K562 (cell line): ENCODE measurements around the gene MAGI3.

Source experiments
- ATF2 ChIP-seq: sonication (generic); formaldehyde crosslinking; IDR thresholded peaks from 2 replicates; pipeline ENCODE4 v1.8.1; 2022; ENCODE audit warnings: missing genetic modification reagents
- E2F1 ChIP-seq: sonication (generic); formaldehyde crosslinking; IDR thresholded peaks from 2 replicates; pipeline ENCODE4 v1.8.1; 2023; ENCODE audit warnings: mild to moderate bottlenecking, missing genetic modification reagents, moderate library complexity
- IRF2 ChIP-seq: sonication (generic); formaldehyde crosslinking; IDR thresholded peaks from 2 replicates; pipeline ENCODE4 v1.8.1; 2022; ENCODE audit warnings: mild to moderate bottlenecking, missing genetic modification reagents
- KLF13 ChIP-seq: fragments of 450-650 bp; IDR thresholded peaks from 2 replicates; pipeline ENCODE4 v1.6.1; 2016; ENCODE audit warnings: missing genetic modification characterization, low read depth, mild to moderate bottlenecking, missing compliant biosample characterization, moderate library complexity, borderline replicate concordance
- KLF6 ChIP-seq: fragments of 250-450 bp; sonication (Bioruptor Pico); IDR thresholded peaks from 2 replicates; pipeline ENCODE4 v1.4.0; 2020; ENCODE audit warnings: mild to moderate bottlenecking, moderate library complexity, borderline replicate concordance
- NR2F6 ChIP-seq: fragments of 450-650 bp; formaldehyde crosslinking; IDR thresholded peaks from 2 replicates; pipeline ENCODE4 v1.4.0; 2020; ENCODE audit warnings: mild to moderate bottlenecking
- SREBF2 ChIP-seq: sonication (generic); formaldehyde crosslinking; IDR thresholded peaks from 2 replicates; pipeline ENCODE4 v1.4.0; 2020; ENCODE audit warnings: mild to moderate bottlenecking, missing genetic modification reagents
- TCF7L2 ChIP-seq: fragments of 150-350 bp; IDR thresholded peaks from 2 replicates; pipeline ENCODE4 v1.6.1; 2016; ENCODE audit warnings: low read depth, mild to moderate bottlenecking, low read length, moderate library complexity
- TF ChIP-seq, protein P1 (sequence below), 3 experiments: IDR thresholded peaks in 2 of 3; conservative IDR thresholded peaks in 1 of 3; 2 replicates each; pipeline ENCODE4 v1.5.1; 2011 to 2012; ENCODE audit warnings: low read length in 3 of 3, mild to moderate bottlenecking in 3 of 3, control low read depth in 2 of 3, improper control_type of control experiment in 1 of 3, inconsistent platforms in 1 of 3, low read depth in 1 of 3, mixed read lengths in 1 of 3, moderate library complexity in 1 of 3; ENCODE audit not compliant: insufficient read depth in 2 of 3
- TF ChIP-seq, protein P2 (sequence below): sonication (generic); formaldehyde crosslinking; IDR thresholded peaks from 2 replicates; pipeline ENCODE4 v1.9.0; 2022; ENCODE audit warnings: mild to moderate bottlenecking, missing genetic modification reagents
- TF ChIP-seq, protein P3 (sequence below): fragments of 450-650 bp; formaldehyde crosslinking; conservative IDR thresholded peaks from 2 replicates; pipeline ENCODE4 v1.4.0; 2022; ENCODE audit warnings: mild to moderate bottlenecking, missing genetic modification characterization

DNA sequence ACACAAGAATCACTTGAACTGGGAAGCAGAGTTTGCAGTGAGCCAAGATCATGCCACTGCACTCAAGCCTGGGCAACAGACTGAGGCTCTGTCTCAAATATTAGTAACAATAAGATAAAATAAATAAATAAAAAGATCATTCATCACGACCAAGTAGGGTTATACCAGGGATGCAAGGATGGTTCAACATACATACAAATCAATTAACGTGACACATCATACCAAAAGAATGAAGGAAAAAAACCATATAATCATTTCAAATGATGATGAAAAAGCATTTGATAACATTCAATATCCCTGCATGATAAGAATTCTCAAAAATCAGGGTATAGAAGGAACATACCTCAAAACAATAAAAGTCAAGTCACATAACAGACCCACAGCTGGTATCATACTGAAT lies 330.7 kb downstream of the MAGI3 start:
- TF ChIP-seq NR2F6 (CRISPR knock-in tag) (no peak), ATF2 (no peak), IRF2 (CRISPR knock-in tag) (no peak), E2F1 (CRISPR knock-in tag) (no peak), KLF13 (tag) (no peak), SREBF2 (CRISPR knock-in tag) (no peak), TCF7L2 (no peak), KLF6 (no peak)
- TF ChIP-seq, protein P1, sequence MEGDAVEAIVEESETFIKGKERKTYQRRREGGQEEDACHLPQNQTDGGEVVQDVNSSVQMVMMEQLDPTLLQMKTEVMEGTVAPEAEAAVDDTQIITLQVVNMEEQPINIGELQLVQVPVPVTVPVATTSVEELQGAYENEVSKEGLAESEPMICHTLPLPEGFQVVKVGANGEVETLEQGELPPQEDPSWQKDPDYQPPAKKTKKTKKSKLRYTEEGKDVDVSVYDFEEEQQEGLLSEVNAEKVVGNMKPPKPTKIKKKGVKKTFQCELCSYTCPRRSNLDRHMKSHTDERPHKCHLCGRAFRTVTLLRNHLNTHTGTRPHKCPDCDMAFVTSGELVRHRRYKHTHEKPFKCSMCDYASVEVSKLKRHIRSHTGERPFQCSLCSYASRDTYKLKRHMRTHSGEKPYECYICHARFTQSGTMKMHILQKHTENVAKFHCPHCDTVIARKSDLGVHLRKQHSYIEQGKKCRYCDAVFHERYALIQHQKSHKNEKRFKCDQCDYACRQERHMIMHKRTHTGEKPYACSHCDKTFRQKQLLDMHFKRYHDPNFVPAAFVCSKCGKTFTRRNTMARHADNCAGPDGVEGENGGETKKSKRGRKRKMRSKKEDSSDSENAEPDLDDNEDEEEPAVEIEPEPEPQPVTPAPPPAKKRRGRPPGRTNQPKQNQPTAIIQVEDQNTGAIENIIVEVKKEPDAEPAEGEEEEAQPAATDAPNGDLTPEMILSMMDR (IDR thresholded peaks at IDR 0.05 in 2 of 3, conservative IDR thresholded peaks at IDR 0.05 in 1 of 3; ENCODE audit: insufficient read depth in 2 of 3, low read depth in 1 of 3, low read length in 3 of 3) = no peak
- TF ChIP-seq, protein P2, sequence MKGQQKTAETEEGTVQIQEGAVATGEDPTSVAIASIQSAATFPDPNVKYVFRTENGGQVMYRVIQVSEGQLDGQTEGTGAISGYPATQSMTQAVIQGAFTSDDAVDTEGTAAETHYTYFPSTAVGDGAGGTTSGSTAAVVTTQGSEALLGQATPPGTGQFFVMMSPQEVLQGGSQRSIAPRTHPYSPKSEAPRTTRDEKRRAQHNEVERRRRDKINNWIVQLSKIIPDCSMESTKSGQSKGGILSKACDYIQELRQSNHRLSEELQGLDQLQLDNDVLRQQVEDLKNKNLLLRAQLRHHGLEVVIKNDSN (CRISPR knock-in tag) = no peak
- TF ChIP-seq, protein P3, sequence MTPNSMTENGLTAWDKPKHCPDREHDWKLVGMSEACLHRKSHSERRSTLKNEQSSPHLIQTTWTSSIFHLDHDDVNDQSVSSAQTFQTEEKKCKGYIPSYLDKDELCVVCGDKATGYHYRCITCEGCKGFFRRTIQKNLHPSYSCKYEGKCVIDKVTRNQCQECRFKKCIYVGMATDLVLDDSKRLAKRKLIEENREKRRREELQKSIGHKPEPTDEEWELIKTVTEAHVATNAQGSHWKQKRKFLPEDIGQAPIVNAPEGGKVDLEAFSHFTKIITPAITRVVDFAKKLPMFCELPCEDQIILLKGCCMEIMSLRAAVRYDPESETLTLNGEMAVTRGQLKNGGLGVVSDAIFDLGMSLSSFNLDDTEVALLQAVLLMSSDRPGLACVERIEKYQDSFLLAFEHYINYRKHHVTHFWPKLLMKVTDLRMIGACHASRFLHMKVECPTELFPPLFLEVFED (CRISPR knock-in tag) = no peak
